GM21381 (cell line): ENCODE results near the gene ZNF318.
"Not testable (repeated sequence)": the region's sequence is repeated elsewhere in the genome, so short reads cannot be mapped to it uniquely, and the experiment has no call there.

Experiments
- ATAC-seq: cut with Tn5 transposase; IDR thresholded peaks from one replicate; pipeline ENCODE4 v1.9.1; 2021; ENCODE audit warnings: mild to moderate bottlenecking, moderate library complexity; ENCODE audit not compliant: unreplicated experiment

ZNF318 gene

GRCh38 chr6:43386492-43386891 lies 17.0 kb upstream of the ZNF318 start:
- no peak for ATAC-seq

DNA sequence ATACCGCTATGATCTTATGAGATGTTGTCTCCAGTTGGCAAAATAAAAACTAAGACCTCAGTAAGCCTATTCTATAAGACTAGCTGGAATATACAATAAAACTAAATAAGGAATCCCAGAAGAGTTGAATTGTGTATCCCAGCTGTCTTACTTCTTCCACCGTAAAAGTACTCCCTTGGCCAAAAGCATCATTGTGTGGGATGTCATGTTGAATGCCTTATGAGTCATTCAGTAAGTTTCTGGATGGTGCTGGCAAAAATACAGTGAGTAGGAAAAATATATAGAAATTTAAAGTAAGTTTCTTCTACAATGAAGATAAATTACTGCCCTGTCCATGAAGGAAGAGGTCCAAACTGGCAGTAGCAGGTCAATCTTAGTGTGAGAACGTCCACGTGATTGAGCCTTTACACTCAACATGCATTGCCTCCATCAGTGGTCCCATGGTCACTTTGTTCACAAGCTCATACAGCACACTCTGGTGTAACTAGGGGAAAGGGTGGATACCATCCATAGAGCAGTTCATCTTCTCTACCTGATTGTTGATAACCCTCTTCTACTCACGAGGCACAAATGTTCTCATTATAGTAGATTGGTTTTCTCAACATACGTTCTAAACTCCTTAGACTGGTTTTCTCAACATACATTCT lies 13.7 kb upstream of the ZNF318 start:
- ATAC-seq = no peak

GRCh38 chr6:43380858-43381257 lies 11.4 kb upstream of the ZNF318 start:
- not testable (repeated sequence) for ATAC-seq

DNA sequence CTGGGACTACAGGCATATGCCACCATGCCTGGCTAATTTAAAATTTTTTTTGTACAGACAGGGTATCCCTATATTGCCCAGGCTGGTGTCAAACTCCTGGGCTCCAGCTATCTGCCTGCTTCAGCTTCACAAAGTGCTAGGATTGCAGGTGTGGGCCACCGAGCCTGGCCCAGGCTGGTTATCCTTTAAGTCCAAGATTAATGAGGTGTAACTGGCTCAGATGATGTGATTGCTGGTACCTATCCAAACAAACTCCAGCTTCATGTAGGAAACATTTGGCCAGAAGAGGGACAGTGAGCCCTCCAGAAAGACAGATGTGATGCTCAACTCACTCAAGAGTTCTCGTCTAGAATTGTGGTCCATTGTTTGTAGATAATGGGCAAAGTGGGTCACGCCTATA lies 9.2 kb upstream of the ZNF318 start:
- ATAC-seq = no peak

- no peak for ATAC-seq
These were observed 8.3 kb upstream of the ZNF318 start for GRCh38 chr6:43377710-43378229.

DNA sequence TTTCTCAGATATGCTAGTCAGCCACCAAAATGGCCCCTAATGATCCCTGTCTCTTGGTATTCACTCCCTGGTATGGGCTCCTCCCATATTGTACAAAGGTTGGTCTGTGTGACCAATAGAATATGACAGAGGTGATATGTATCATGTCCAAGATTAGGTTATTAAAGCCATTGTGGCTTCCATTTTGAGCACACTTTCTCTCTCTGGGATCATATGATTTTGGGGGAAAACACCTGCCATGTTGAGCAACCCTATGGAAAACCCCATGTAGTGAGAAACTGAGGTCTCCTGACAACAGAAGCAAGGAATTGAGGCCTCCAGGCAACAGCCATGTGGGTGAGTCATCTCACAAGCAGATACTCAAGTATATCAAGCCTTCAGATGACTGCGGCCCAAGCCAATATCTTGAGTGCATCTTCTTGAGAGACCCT lies 7.1 kb upstream of the ZNF318 start:
- ATAC-seq = peak; percentile 43

DNA sequence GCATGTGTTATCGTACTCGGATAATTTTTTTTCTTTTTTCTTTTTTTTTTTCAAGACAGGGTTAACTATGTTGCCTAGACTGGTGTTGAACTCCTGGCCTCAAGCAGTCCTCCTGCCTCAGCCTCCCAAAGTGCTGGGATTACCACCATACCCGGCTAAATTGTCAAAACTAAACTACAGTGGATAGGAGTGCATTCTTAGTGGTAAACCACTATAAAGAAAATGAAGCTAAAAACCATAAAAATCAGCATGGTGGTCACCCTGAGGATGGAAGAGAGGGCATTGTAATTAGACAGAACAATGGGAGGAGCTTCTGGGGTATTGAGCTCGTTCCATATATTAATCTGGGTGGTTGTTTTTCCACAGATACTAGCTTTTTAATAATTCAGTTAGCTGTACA lies 6.2 kb upstream of the ZNF318 start:
- no peak for ATAC-seq

DNA sequence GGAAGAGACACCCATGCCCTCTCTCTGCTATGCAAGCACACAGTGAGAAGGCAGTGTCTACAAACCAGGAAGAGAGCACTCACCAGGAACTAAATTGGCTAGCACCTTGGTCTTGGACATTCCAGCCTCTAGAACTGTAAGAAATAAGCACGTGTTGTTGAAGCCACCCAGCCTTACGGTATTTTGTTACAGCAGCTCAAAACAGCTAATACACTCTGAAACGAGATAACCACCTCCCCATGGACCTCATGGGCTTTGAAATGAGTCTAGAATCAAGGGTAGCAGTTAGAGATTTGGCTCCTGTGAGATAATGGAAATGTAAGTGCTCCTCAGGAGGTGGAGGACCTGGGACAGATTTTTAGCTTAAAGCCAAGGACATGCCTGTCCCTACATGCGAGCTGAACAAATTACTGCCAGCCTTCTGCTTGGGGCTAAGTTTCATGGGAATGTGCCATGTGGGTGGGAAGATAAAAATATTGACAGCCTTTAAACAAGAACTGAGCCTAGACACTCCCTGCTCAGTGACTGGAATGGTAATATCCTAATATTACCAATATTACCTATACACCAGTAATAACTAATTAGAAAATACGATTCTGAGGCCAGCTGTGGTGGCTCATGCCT lies 3.9 kb upstream of the ZNF318 start:
- ATAC-seq = no peak

GRCh38 chr6:43370003-43370580 lies 645 bp upstream of the ZNF318 start:
- ATAC-seq = not testable (repeated sequence)

GRCh38 chr6:43368259-43369160 lies 937 bp downstream of the ZNF318 start:
- ATAC-seq = peak; percentile 5

- no peak for ATAC-seq
These were observed 2.0 kb downstream of the ZNF318 start for GRCh38 chr6:43367245-43367984.

DNA sequence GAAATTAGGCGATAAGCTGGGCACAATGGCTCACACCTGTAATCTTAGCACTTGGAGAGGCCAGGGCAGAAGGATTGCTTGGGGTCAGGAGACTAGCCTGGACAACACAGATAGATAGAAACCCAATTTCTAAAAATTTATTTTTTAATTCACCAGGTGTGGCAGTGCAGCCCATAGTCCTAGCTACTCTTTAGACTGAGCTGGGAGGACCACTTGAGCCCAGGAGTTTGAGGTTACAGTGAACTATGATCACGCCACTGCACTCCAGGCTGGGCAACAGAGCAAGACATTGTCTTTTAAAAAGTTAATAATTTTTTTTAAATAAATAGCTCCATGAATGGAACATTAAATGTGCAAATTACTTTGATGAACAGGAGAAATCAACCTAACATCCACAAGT lies 8.2 kb downstream of the ZNF318 start:
- no peak for ATAC-seq

GRCh38 chr6:43359831-43360230 lies 9.6 kb downstream of the ZNF318 start:
- ATAC-seq = no peak

DNA sequence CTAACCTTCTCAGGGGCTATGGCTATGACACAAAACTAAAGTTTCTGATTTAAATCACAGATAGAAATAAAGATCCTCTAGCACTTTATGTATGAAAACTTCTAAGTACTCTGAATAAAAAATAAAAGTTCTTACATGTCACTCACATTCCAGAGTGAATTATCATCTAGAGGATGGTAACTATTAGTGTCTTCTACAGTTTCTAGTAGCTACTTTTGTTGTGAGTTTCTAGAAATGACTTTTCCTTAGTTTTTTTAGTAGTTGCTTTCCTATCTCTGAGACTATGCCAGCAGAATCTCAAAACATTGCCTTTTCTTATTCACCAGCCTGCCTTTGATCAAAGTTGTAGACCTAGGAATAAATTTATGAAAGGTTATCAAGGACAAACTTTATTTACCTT lies 10.1 kb downstream of the ZNF318 start:
- ATAC-seq = no peak

DNA sequence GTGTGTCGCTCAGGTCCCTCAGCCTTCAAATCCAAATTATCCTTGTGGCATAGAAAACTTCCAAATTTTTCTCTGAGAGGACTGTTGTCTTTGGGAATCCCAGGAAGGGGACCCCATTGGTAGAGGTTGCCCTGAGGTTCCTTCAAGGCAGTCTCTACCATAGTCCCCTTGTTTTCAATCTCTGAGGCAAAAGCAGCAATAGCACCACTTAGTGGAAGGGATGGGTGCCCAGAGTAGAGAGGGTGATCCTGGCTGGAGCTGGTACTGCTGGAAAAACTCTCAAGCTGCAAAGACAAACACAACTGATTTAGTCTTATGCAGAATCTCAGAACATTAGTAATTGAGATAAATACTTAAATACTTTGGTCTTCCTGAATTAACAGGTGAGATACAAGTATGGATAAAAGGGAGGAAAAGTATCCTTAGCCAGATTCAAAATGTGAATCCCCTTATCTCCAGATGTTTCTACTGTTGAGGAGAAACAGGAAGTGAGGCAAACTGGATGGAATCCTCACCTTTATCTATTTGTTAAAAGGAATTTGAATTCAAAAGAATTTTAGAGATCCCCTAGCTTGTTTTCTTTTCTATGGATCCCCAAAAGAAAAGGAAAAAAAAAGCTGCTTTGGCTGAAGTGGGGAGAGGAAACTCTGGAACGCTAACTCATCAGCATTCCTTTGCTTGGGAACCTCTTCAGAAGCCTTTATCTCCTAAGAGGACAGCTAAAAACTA lies 13.4 kb downstream of the ZNF318 start:
- no peak for ATAC-seq

GRCh38 chr6:43351951-43352350 lies 17.5 kb downstream of the ZNF318 start:
- not testable (repeated sequence) for ATAC-seq

- ATAC-seq = no peak
These were observed 22.0 kb downstream of the ZNF318 start for GRCh38 chr6:43347444-43347843.

GRCh38 chr6:43347021-43347420 lies 22.4 kb downstream of the ZNF318 start:
- no peak for ATAC-seq

GRCh38 chr6:43346243-43346642 lies 23.2 kb downstream of the ZNF318 start:
- not testable (repeated sequence) for ATAC-seq

DNA sequence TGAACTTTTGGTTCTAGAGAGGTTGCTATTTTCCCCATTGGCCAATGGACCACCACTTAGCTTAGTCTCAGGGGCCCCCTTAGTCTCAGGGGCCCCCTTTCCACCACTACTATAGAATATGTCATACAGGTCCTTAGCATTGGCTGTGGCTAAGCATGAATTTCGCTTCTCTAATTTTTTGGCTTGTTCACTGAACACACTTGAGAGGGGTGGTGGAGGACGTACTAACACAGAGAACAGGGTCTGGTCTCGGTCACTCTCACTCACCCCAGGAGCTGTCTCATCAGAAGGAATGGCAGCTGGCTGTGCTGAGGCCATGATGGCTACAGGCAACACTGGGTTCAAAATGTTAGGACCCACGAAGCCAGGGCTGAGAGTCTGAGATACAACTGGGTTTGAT lies 30.3 kb downstream of the ZNF318 start:
- ATAC-seq = peak; percentile 77
